Measurements from ENCODE around the gene MYO3B. TPM values are rescaled to one million over a fixed set of nuclear protein-coding genes. Genes with fewer than 3 reads are reported as not detected.

Gene MYO3B
- total and polyA plus RNA-seq, 8 donors = 1.3 to 4.1 (median 2.6) TPM; not detected in 1

DNA sequence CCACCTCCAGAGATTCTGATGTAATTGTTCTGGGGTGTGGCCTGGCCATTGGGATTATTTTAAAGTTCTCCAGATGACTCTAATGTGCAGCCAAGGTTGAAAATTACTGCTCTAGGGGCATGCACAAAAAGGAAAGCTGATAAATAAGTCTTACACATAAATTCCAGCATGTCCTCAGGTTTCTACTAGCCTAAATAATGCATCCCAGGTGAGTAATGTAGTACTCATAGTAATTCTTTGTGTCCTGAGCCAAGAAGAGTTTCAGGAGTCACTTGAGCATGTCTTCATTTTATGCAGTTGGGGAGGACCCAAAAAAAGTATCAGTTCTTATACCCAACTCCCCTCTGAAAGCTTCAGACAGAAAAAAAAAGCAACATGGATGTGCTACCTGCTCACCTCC is 407.1 kb downstream of the MYO3B start:
- Histone ChIP-seq H3K4me1 (no peaks in the 10 kb centered on the region), H3K27ac (no peak overlapping the region), H3K27me3 (no peaks in the 10 kb centered on the region), H3K9me3 (no peaks in the 10 kb centered on the region), H3K36me3 (no peaks in the 10 kb centered on the region), H3K4me3 (no peak overlapping the region)
- TF ChIP-seq, protein P1, sequence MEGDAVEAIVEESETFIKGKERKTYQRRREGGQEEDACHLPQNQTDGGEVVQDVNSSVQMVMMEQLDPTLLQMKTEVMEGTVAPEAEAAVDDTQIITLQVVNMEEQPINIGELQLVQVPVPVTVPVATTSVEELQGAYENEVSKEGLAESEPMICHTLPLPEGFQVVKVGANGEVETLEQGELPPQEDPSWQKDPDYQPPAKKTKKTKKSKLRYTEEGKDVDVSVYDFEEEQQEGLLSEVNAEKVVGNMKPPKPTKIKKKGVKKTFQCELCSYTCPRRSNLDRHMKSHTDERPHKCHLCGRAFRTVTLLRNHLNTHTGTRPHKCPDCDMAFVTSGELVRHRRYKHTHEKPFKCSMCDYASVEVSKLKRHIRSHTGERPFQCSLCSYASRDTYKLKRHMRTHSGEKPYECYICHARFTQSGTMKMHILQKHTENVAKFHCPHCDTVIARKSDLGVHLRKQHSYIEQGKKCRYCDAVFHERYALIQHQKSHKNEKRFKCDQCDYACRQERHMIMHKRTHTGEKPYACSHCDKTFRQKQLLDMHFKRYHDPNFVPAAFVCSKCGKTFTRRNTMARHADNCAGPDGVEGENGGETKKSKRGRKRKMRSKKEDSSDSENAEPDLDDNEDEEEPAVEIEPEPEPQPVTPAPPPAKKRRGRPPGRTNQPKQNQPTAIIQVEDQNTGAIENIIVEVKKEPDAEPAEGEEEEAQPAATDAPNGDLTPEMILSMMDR (IDR thresholded peaks at IDR 0.05) = no peak
- ATAC-seq (no peak), DNase-seq (no peak)
- intact Hi-C loops (cut with DNase I) = no loop called here

- H3K27me3 ChIP-seq = no peaks in the 10 kb centered on the region
- H3K4me3 ChIP-seq = no peak overlapping the region
- no peak for ATAC-seq
- H3K36me3 ChIP-seq = no peaks in the 10 kb centered on the region
- H3K9me3 ChIP-seq = no peaks in the 10 kb centered on the region
- H3K27ac ChIP-seq = no peak overlapping the region
- intact Hi-C loops (cut with DNase I) = no loop called here
- no peaks in the 10 kb centered on the region for H3K4me1 ChIP-seq
- peak in 1 of 4 donors; percentile 42 for DNase-seq
- TF ChIP-seq, protein P1 (IDR thresholded peaks at IDR 0.05) = no peak
Observed at GRCh38 chr2:170586571-170587095, 408.7 kb downstream of the MYO3B start.

DNA sequence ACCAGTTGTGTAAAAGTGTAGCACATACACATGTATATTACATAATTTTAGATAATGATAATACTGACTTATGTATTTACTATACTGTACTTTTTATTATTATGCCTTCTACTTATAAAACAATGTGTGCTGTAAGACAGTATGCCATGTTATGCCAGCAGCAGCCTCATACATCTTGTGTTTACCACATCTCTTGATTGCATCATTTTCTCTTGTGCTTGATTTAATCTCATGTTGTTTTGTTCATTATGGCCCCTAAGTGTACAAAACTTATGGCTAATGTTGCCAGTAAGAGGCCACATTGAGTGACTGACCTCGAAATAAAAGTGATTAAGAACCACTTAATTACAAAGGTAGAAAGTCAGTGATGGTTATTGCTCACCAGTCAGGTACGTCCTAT is 409.2 kb downstream of the MYO3B start:
- no peak overlapping the region for H3K27ac ChIP-seq
- H3K27me3 ChIP-seq = no peaks in the 10 kb centered on the region
- no peak overlapping the region for H3K4me3 ChIP-seq
- no peaks in the 10 kb centered on the region for H3K4me1 ChIP-seq
- intact Hi-C loops (cut with DNase I) = no loop called here
- H3K36me3 ChIP-seq = no peaks in the 10 kb centered on the region
- TF ChIP-seq, protein P1 (IDR thresholded peaks at IDR 0.05) = no peak
- DNase-seq (peak in 1 of 4 donors; percentile 27), ATAC-seq (no peak)
- H3K9me3 ChIP-seq = no peaks in the 10 kb centered on the region

GRCh38 chr2:170587922-170588321 is 410.0 kb downstream of the MYO3B start:
- no peaks in the 10 kb centered on the region for H3K9me3 ChIP-seq
- no peaks in the 10 kb centered on the region for H3K36me3 ChIP-seq
- H3K4me3 ChIP-seq = no peak overlapping the region
- H3K4me1 ChIP-seq = no peaks in the 10 kb centered on the region
- DNase-seq (no peak), ATAC-seq (no peak)
- no peak overlapping the region for H3K27ac ChIP-seq
- H3K27me3 ChIP-seq = no peaks in the 10 kb centered on the region
- TF ChIP-seq, protein P1 (IDR thresholded peaks at IDR 0.05) = no peak
- intact Hi-C loops (cut with DNase I) = no loop called here

- intact Hi-C loops (cut with DNase I) = no loop called here
- H3K27me3 ChIP-seq = no peaks in the 10 kb centered on the region
- no peaks in the 10 kb centered on the region for H3K9me3 ChIP-seq
- H3K36me3 ChIP-seq = no peaks in the 10 kb centered on the region
- no peak overlapping the region for H3K27ac ChIP-seq
- no peak for ATAC-seq
- no peak overlapping the region for H3K4me3 ChIP-seq
- TF ChIP-seq, protein P1 (IDR thresholded peaks at IDR 0.05) = no peak
- no peaks in the 10 kb centered on the region for H3K4me1 ChIP-seq
- no peak for DNase-seq
Observed at GRCh38 chr2:170588729-170589128, 410.8 kb downstream of the MYO3B start.

All from left lung (tissue), 10 donors.